HG02571 (cell line): ENCODE measurements around the gene TMEM242.
A peak's percentile ranks its signal among the peaks of the same experiment; 100 is the strongest.
"Not testable (repeated sequence)": the region's sequence is repeated elsewhere in the genome, so short reads cannot be mapped to it uniquely, and the experiment has no call there.

Experiments
- ATAC-seq: cut with Tn5 transposase; IDR thresholded peaks from one replicate; pipeline ENCODE4 v1.9.1; 2021; ENCODE audit warnings: mild to moderate bottlenecking, moderate library complexity; ENCODE audit not compliant: unreplicated experiment

The TMEM242 gene

DNA sequence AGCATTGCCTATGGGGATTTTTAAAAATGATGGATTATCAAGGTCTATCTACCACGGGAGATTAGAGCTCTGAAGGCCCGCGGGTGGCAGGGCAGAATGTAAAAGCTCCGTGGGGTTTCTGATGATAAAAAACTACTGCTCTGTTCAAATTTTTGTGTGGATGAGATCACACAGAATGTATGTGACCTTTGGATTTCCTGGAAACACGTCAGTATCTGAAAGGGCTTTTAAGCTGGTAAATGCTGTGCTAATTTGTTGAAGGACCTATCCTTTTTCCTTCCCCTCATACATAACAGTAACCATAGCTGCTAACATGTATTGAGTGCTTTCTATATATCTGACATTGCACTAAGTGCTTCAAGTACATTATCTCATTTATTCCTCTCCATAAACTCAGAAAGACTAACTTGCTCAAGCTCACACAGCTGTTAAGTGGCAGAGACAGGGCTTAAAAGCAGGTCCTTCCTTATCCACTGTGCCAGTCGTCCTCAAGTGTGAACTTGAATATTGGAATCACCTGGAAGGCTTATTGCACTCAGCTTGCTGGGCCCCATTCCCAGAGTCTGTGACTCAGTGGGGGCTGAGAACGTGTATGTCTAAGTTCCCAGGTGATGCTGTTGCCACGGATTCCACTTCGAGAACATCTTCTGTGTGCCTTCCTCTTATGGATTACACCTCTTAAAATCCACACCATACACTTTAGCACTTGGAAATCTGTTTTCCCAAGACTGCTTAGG lies 1.9 kb upstream of the TMEM242 start:
- no peak for ATAC-seq

DNA sequence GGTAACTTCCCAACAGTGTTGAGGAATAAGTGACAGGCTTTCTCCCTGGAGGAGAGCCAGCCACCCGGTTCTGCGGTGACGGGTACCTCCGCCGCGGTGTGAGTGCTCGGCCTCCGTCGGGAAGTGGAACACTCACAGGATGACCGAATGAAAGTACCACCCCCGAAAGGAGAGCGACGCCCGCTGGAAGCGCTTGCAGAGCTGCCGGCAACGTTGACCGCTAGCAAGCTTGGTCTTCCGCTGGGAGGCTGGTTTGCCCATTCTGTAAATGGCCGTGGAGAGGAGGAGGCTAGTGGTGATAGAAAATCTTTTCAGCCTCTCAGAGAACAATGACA lies 614 bp upstream of the TMEM242 start:
- peak; percentile 31 for ATAC-seq

DNA sequence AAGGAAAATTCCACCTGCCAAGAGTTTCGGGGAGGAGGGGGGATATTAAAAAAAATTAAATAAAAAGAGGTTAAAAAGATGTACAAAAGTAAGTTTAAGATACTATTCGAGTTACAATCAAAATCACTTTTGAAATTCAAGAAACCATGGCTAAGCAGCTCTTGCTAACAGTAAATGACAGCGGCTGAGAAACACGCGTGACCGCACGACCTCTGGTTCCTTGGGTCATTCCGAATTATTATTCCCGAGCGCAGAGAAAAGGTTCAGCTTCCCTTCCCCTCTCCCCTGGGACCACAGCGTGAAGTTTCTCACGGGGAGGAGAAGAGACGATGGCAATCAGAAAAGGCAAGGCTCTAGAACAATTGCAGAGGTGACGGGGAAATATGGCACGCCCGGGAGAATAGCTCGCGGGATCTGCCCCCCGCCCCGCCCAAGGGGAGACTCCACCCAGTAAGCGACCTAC lies 496 bp downstream of the TMEM242 start:
- peak; percentile 79 for ATAC-seq

DNA sequence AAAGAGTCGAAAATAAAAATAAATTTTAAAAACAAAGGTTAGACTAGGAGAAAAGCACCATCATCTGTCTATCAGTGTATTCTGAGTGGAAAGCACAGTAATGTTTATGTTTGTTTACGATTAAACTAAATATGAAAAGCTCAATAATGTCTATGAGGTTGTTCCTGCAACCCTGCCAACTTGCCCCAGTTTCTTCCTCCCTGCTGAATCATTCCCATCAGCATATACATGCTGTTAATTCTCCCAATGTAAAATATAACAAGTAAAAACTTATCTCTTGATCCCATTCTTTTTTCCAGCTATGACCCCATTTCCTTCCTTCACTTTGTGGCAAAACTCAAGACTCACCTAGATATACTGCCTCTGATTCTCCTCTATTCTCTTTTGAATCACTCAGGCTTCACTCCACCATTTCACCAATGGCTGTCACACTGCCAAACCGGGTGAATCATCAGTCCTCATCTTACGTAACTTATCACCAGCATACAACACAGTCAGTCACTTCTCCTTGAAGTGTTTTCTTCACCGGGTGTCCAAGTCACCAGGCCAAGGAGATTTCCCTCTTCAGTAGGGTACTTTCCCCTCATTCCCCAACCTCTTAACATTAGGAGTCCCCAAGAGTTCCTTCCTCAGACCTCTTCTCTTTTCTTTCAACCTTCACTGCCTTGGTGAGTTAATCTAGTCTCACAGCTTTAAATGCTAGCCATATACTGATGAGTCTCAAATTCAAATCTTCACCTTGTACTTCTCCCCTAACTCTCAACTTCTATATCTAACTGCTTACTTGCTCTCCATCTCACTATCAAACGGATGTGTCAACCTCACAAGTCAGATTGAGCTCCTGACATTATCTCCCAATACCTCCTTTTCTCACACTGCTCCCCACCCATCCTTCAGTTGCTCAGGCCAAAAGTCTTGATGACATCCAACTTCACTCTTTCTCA lies 6.2 kb downstream of the TMEM242 start:
- ATAC-seq = no peak

DNA sequence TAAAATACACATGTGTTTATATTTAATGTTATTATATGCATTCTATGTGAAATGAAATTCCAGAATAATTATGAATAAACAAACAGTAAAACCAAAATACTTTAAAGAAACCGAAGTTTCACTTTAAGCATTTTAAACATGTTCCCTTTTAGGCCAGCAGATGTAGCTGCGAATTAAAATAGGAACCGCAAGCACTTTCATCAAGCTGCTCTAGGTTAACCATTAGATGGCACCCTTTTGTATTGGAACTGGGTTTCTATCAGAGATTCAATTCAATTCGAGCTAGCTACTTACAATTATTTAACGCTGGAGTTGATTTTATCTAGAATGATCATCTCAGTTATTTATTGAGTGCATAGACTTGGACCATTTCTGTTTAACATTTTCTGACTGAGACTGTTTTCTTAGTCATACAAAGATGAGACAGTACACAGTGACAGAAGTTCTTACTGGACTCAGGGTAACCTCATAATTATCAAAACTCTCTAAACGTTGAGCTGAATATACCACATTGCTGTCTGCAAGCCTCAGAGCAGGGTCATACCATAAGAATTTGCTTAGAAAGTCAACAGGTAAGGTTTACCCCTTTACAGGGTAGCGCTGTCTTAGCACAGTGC lies 8.5 kb downstream of the TMEM242 start:
- ATAC-seq = peak; percentile 72

DNA sequence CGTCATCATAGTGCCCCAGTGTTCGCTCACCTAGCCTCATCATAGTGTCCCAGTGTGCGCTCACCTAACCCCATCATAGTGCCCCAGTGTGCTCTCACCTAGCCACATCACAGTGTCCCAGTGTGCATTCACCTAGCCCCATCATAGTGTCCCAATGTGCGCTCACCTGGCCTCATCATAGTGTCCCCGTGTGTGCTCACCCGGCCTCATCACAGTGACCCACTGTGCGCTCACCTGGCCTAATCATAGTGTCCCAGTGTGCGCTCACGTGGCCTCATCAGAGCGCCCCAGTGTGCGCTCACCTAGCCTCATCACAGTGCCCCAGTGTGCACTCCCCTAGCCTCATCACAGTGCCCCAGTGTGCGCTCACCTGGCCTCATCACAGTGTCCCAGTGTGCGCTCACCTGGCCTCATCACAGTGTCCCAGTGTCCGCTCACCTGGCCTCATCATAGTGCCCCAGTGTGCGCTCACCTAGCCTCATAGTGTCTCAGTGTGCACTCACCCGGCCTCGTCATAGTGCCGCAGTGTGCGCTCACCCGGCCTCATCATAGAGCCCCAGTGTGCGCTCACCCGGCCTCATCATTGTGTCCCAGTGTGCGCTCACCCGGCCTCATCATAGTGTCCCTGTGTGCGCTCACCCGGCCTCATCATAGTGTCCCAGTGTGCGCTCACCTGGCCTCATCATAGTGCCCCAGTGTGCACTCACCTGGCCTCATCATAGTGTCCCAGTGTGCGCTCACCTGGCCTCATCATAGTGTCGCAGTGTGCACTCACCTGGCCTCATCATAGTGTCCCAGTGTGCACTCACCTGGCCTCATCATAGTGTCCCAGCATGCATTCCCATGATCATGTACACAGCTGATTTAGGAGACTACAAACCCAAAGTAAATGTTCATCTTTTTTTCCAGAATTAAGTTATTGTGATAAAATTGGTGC lies 9.5 kb downstream of the TMEM242 start:
- ATAC-seq = no peak

DNA sequence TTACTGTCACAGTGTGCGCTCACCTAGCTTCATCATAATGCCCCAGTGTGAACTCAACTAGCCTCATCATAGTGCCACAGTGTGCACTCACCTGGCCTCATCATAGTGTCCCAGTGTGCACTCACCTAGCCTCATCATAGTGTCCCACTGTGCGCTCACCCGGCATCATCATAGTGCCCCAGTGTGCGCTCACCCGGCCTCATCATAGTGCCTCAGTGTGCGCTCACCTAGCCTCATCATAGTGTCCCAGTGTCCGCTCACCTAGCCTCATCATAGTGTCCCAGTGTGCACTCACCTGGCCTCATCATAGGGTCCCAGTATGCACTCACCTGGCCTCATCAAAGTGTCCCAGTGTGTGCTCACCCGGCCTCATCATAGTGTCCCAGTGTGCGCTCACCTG lies 10.6 kb downstream of the TMEM242 start:
- no peak for ATAC-seq

DNA sequence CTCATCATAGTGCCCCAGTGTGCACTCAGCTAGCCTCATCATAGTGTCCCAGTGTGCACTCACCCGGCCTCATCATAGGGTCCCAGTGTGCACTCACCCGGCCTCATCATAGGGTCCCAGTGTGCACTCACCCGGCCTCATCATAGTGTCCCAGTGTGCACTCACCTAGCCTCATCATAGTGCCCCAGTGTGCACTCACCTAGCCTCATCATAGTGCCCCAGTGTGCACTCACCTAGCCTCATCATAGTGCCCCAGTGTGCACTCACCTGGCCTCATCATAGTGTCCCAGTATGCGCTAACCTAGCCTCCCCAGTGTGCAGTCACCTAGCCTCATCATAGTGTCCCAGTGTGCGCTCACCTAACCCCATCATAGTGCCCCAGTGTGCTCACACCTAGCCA lies 12.6 kb downstream of the TMEM242 start:
- not testable (repeated sequence) for ATAC-seq

DNA sequence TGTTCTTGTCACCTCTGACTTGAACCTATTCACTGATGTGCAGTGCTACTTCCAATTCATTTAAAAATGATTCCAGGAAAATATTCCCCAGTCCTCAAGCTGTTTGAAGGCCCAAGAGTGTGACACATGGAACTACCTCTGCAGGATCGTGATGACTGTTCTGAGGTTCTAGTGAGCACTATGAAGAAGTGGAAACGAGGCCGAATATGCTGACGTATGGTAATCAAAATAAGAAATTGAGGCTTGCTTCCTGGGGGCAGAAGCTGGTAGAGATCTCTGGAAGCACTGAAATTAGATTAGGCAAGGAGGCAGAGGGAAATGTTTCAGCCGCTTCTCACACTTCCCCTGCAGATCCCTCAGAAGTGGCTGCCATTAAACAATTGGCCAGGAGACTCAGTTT lies 15.7 kb downstream of the TMEM242 start:
- no peak for ATAC-seq

DNA sequence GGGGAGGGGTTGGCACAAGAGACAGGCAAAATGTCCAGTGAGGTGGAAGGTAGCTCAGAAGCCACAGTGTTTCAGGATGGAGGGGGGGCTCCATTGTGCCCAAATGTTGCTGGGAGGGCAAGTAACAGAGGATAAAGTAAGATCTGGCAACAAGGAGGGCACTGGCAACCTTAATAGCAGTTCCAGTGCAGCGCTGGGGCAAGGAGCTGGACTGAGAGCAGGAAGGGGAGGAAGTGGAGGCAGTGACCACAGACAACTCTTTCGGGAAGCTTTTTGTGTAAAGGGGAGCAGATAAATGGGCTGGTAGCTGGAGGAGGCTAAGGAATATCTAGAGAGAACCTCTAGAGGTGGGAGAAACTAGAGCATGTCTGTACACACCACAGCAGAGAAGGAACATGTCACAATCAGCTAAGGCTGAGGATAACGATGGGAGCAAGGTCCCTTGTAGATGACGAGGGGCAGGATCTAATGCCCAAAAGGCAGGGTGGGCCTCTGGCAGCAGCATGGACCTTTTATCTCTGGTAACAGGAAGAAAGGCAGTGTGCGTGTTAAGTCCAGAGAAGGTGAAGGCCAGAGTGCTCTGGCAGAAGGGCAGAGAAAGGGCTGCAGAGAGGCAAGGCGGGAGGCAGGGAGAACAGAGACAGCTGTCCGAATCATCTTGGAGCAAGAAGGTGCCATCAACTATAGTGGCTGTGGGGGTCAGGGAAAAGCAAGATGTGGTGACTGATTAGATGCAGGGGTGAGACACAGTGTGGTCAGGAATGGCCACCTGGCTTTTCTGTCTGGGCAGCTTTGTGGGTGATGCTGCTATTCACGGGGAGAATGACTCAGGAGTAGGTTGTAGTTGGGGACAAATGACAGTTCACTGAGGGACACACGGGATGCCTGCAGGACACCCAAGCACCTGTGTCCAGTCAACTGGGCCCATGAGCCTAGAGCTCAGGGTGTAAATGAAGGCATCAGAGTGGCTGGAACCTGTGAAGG lies 17.4 kb downstream of the TMEM242 start:
- no peak for ATAC-seq

DNA sequence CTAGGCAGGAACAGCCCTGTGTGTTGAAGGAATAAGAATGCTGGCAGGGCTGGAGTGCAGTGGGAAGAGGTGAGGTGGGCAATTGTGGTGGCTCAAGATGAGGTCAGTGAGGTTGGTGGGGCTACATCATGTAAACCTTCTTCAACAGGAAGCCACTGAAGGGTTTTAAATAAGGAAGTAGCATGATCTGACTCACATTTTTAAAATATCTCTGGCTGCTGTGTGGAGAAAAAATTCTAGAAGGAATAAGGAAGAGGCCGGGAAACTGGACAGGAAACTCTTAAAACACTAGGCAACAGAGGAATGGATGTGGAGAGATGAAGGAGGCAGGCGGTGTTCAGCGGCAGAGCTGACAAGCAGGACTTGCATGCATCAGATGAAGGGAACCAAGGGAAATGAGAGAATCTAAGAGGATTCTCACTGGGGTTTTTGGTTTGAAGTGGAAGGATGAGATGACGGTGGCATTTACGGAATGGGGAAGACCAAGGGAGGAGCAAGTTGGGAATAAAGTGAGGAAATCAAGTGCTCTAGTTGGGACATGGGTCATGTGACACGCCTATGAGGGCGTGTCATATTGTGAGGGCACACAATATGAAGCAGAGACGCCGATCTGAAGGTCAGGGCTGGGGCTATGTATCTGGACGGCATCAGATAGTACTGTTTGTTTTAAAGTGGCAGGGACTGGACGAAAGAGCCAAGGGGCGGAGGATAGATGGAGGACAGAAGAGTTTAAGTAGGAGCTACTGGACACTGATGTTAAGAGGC lies 18.2 kb downstream of the TMEM242 start:
- no peak for ATAC-seq

DNA sequence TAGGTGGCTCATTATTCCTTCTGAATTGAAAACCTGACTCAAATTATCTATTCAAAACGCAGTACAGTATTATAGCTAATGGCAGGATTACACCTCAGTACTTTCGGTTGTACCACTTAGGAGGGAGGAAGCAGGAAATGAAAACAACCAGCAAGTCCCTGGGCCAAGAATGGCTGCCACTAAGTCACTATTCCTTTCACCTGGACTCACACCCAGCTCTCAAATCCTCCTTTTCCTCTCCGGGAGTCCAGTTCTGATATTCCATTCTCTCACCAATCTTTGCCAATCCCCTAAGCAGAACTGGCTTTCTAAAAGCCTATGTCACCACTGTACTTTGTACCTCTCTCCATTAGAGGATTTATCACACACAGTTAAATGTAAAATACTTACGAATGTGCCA lies 20.6 kb downstream of the TMEM242 start:
- no peak for ATAC-seq

DNA sequence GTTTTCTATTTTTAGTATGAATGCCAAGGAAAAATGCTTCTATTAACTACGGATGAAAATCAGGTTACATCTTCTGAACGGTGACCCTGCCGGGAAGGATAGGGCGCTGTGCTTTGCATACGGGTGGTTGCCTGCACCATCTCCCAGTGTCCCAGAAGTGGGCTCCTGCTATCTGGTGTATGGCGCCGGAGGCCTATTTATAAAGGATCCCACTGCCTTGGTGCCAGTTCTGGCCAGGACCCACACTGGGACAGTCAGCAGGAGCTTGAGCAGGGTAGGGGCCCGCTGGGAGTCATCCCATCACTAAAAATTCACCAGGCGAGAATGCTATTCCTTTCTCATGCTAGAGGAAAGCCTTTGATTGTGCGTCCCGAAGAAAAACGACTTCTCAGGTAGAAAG lies 22.9 kb downstream of the TMEM242 start:
- no peak for ATAC-seq

DNA sequence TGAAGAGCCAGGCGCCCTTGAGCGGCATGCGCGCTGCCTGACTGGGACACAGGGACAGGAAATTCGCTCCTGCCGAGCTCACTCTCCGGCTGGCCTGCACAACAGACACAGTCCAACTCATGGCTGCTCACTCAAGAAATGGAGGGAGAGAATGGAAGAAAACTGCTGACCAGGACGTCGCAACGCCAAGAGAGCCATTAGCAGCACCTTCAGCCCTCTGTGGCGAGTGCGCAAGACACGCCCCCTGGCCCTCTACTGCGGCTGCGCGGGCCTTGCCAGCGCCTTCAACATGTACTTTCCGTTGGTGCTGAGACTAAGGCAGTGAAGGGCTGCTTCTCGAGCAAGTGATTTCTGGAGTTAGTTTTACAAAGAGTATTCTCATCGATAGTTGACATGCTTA lies 23.3 kb downstream of the TMEM242 start:
- no peak for ATAC-seq

DNA sequence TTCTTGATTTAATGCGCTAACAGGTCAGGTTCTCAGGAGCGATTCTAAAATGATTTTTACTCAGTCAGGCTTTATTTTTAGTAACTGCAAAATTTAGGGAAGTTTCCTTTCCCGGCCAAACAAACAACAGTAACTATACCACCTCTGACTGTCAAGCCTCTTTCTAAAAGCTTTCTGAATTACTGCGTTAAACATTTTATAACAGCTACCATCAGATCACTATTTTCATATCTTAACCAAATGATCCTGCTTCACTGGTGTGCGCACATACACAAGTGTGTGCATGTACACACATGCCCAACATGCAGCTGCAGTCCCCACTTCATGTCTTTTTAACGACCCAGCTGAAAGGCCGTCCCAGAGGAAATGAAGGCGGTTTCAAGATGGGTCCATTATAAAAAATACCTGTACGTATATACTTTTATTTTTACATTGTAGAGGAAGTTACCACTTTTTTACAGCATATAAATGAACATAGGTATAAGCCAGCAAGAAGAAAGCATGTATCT lies 25.0 kb downstream of the TMEM242 start:
- ATAC-seq = no peak

DNA sequence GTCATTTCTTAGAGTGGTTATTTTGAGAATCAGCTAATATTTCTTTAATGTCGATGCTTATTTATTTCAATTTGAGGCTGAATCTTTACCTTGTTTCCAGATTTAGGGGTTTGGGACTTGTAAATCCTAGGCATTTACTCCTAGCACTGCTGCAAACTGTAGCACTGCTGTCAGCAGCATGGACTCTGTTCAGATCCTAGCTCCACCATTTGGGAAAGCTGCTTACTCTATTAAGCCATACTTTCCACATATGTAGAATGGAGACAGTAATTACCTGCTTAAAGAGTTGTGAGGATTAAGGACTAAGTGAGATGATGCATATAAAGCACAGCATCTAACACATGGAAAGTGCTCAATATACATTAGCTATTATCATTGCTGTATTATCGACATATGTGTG lies 28.7 kb downstream of the TMEM242 start:
- no peak for ATAC-seq

DNA sequence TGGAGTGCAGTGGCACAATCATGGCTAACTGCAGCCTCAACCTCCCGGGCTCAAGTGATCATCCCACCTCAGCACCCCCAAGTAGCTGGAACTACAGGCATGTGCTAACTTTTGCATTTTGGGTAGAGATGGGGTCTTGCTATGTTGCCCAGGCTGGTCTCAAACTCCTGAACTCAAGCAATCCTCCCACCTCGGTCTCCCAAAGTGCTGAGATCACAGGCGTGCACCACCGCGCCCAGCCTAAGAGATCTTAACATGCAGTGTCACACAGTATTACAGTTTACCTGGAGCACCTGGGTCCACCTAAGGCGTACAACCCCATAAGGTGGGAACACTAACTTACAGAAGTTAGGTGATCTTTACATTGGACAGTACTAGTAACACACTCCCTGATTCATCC lies 29.5 kb downstream of the TMEM242 start:
- ATAC-seq = no peak

DNA sequence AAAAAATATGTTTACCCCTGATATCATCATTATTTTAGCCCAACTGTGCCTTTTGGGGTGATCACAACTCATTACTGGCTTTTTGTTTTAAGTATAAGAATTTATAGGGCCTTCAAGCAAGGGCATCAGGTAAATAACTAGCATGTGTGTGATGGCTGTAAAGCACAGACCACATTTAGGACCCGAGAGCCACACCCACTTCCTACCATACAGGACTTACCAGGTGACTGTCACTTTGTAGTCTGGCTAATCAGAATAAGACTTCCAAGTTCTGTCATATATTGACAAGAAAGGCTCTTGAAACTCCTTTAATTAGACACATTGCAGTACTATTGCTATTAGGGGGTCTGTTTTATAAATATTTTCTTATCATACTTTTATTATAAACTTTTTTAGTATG lies 31.1 kb downstream of the TMEM242 start:
- no peak for ATAC-seq

DNA sequence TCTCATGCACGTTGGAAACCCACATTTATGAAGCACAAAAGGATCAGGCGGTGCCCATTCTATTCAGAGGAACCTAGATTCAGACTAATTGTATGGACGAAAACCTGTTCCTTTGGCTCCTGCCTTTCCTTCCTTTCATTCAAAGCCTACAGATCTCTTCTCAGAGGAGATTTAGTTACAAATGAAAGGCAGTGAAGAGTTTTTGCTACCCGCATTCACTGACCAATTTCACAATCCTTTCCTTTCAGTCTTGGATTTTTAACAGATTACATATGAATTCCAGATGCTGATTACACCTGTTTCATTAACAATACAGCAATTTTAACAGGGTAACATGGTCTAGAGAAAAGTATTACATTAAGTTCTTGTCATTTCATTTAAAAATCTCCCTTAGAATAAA lies 32.0 kb downstream of the TMEM242 start:
- no peak for ATAC-seq
